ENCODE measurements around the gene LDLRAD3.

The LDLRAD3 gene

GRCh38 chr11:36251823-36252222 is 308.0 kb downstream of the LDLRAD3 start:
- no peak for DNase-seq

- peak; percentile 89 to 95 for DNase-seq
Measured at GRCh38 chr11:36253238-36253637, 309.4 kb downstream of the LDLRAD3 start.

GRCh38 chr11:36254713-36255112 is 310.9 kb downstream of the LDLRAD3 start:
- DNase-seq = no peak

- no peak for DNase-seq
Measured at GRCh38 chr11:36257351-36257750, 313.5 kb downstream of the LDLRAD3 start.

- DNase-seq = peak; percentile 63 to 85
Measured at GRCh38 chr11:36258730-36259360, 315.0 kb downstream of the LDLRAD3 start.

GRCh38 chr11:36261094-36261493 is 317.2 kb downstream of the LDLRAD3 start:
- DNase-seq = no peak

GRCh38 chr11:36264011-36264972 is 320.4 kb downstream of the LDLRAD3 start:
- no peak for DNase-seq

- no peak for DNase-seq
Measured at GRCh38 chr11:36264973-36265344, 321.1 kb downstream of the LDLRAD3 start.

GRCh38 chr11:36265793-36266628 is 322.1 kb downstream of the LDLRAD3 start:
- peak; percentile 23 to 39 for DNase-seq

GRCh38 chr11:36266767-36267166 is 322.9 kb downstream of the LDLRAD3 start:
- DNase-seq = no peak

GRCh38 chr11:36268337-36268985 is 324.6 kb downstream of the LDLRAD3 start:
- DNase-seq = no peak

- no peak for DNase-seq
Measured at GRCh38 chr11:36270701-36271100, 326.8 kb downstream of the LDLRAD3 start.

GRCh38 chr11:36271794-36272407 is 328.0 kb downstream of the LDLRAD3 start:
- no peak for DNase-seq

- DNase-seq = peak; percentile 58 to 68
Measured at GRCh38 chr11:36273110-36273509, 329.2 kb downstream of the LDLRAD3 start.

- no peak for DNase-seq
Measured at GRCh38 chr11:36274414-36274813, 330.6 kb downstream of the LDLRAD3 start.

- no peak for DNase-seq
Measured at GRCh38 chr11:36278531-36279282, 334.8 kb downstream of the LDLRAD3 start.

- no peak for DNase-seq
Measured at GRCh38 chr11:36280531-36280930, 336.7 kb downstream of the LDLRAD3 start.
